Measurements from ENCODE around the gene KCNA2. TPM values are rescaled to one million over a fixed set of nuclear protein-coding genes. Genes with fewer than 3 reads are reported as not detected.

The KCNA2 gene
- total and polyA plus RNA-seq, 10 donors = 0.09 to 2.6 (median 1.2) TPM

DNA sequence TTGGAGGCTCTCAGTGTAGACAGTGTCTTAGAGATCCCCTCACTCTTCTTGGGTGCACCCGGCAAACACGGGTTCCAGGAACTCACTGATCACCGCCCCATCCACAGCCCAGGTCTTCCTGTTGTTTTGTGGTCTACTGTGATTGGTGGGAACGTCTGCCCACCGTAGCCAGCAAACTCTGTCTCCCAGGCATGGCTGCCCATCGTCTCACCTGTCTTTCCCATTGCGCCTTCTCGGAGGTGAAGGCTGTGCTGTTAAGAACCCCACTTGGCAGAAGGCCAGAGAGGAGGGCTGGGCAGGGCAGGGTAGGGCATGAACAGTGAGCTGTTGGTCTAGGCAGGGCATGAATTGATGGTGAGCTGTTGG is 14.1 kb upstream of the KCNA2 start:
- H3K4me3 ChIP-seq = peak overlapping the region in 1 of 8 donors; percentile 75
- H3K27me3 ChIP-seq (replicated peaks in 1 of 7) = peaks cover 0 to 26% (median 4%) of the 10 kb centered on the region in 7 donors
- H3K4me1 ChIP-seq = peaks cover 7 to 38% (median 20%) of the 10 kb centered on the region in 6 donors
- TF ChIP-seq, protein P1, sequence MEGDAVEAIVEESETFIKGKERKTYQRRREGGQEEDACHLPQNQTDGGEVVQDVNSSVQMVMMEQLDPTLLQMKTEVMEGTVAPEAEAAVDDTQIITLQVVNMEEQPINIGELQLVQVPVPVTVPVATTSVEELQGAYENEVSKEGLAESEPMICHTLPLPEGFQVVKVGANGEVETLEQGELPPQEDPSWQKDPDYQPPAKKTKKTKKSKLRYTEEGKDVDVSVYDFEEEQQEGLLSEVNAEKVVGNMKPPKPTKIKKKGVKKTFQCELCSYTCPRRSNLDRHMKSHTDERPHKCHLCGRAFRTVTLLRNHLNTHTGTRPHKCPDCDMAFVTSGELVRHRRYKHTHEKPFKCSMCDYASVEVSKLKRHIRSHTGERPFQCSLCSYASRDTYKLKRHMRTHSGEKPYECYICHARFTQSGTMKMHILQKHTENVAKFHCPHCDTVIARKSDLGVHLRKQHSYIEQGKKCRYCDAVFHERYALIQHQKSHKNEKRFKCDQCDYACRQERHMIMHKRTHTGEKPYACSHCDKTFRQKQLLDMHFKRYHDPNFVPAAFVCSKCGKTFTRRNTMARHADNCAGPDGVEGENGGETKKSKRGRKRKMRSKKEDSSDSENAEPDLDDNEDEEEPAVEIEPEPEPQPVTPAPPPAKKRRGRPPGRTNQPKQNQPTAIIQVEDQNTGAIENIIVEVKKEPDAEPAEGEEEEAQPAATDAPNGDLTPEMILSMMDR (IDR thresholded peaks at IDR 0.05 in 8 of 11, conservative IDR thresholded peaks at IDR 0.05 in 3 of 11) = no peak
- no peak for TF ChIP-seq POLR2A (IDR thresholded peaks at IDR 0.05)
- no peak for TF ChIP-seq POLR2AphosphoS5 (IDR thresholded peaks at IDR 0.05)
- intact Hi-C loops (cut with DNase I; ENCODE audit: low total_unique reads) = loop anchor here (10.0 kb wide), 1 partner anchor 55 kb away; the partner anchor contains the start of gene KCNA3
- peak; percentile 78 for DNase-seq
- WGBS, 5 donors = 42 to 57% (median 45%) methylated on average over 8 of the region's 8 CpGs
- no peaks in the 10 kb centered on the region for H3K36me3 ChIP-seq
- peak overlapping the region in 7 of 8 donors; percentile 71 to 91 (median 83) for H3K27ac ChIP-seq
- no peaks in the 10 kb centered on the region for H3K9me3 ChIP-seq

DNA sequence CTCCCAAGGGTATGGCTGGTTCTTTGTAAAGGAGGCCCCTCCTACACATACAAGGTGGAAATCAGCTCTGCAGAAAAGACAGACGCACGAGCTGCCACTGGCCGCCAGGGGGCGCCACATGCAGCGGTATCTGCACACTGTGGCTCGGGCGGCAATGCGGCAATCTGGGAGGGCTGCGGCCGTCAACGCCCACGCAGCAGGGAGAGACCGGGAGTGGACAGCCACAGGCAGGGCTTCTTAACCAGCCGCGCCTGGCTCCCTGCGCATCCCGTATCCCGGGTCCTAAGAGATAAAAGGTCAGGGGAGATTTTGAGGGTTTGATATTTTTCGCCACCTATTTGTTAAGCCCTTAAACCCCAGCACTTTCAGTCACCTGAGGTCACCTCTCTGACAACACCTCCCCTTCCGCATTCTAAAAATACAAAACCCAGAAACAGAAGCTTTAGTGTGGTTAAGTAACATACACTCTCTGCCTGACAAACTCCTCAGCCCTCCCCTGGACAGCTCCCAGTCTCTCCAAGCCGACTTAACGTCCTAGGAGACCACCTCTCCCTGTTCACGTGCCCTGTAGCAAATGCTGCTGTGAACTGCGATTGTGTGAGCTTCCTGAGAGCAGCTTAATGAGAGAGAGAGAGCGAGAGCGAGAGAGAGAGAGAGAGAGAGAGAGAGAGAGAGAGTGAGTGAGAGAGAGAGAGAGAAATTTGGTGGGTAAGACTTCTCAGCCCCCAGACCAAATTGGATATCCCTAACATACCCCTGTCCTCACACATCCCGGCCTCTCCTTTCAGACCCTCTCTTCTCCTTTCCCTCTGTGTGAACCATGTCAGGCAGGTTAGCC is 13.5 kb upstream of the KCNA2 start:
- peak; percentile 98 for DNase-seq
- intact Hi-C loops (cut with DNase I; ENCODE audit: low total_unique reads) = loop anchor here (10.0 kb wide), 3 partner anchors 55 to 95 kb away; partner anchors contain the start of gene KCNA3
- peaks cover 0 to 26% (median 4%) of the 10 kb centered on the region in 7 donors for H3K27me3 ChIP-seq (replicated peaks in 1 of 7)
- peak overlapping the region in 7 of 8 donors; percentile 29 to 75 (median 40) for H3K4me3 ChIP-seq
- H3K36me3 ChIP-seq = no peaks in the 10 kb centered on the region
- no peaks in the 10 kb centered on the region for H3K9me3 ChIP-seq
- 4 to 8% (median 4%) methylated on average over 18 to 27 of the region's 27 CpGs for WGBS, 5 donors
- H3K27ac ChIP-seq = peak overlapping the region; percentile 71 to 91 (median 82)
- H3K4me1 ChIP-seq = peaks cover 7 to 38% (median 20%) of the 10 kb centered on the region in 6 donors
- TF ChIP-seq, protein P1 (IDR thresholded peaks at IDR 0.05 in 8 of 11, conservative IDR thresholded peaks at IDR 0.05 in 3 of 11) = peak; percentile 88 to 97 (median 96)
- TF ChIP-seq POLR2A (IDR thresholded peaks at IDR 0.05) (peak in 1 of 3 donors; percentile 1), POLR2AphosphoS5 (IDR thresholded peaks at IDR 0.05) (peak; percentile 58 to 82 (median 72))

DNA sequence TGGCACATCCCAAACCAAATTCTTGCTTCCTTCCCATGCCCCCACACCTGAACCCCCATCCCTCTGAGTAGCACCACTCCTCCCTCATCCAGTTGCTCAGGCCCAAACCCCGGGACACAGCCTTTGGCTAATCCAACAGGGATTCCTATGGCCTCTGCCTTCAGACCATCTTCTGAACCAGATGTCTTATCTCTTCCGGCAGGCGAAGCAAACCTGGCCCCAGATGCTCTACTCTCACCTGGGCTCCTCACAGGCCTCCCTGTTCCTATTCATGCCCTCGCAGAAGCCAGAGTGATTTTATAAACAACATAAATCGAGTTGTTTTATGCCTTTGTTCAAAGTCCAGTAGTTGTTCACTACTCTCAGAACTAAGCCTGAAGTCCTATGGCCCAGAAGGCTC is 12.5 kb upstream of the KCNA2 start:
- Histone ChIP-seq H3K4me1 (peaks cover 7 to 38% (median 20%) of the 10 kb centered on the region in 6 donors), H3K27me3 (replicated peaks in 1 of 7) (peaks cover 0 to 26% (median 4%) of the 10 kb centered on the region in 7 donors), H3K36me3 (no peaks in the 10 kb centered on the region), H3K4me3 (no peak overlapping the region), H3K9me3 (no peaks in the 10 kb centered on the region), H3K27ac (peak overlapping the region in 1 of 8 donors; percentile 91)
- intact Hi-C loops (cut with DNase I; ENCODE audit: low total_unique reads) = loop anchor here (10.0 kb wide), 2 partner anchors 64 to 94 kb away; no protein-coding TSS in a partner anchor
- TF ChIP-seq, protein P1 (IDR thresholded peaks at IDR 0.05 in 8 of 11, conservative IDR thresholded peaks at IDR 0.05 in 3 of 11) = no peak
- no peak for TF ChIP-seq POLR2AphosphoS5 (IDR thresholded peaks at IDR 0.05)
- TF ChIP-seq POLR2A (IDR thresholded peaks at IDR 0.05) = no peak
- WGBS, 5 donors = 69 to 87% (median 80%) methylated on average over 5 of the region's 5 CpGs
- no peak for DNase-seq

DNA sequence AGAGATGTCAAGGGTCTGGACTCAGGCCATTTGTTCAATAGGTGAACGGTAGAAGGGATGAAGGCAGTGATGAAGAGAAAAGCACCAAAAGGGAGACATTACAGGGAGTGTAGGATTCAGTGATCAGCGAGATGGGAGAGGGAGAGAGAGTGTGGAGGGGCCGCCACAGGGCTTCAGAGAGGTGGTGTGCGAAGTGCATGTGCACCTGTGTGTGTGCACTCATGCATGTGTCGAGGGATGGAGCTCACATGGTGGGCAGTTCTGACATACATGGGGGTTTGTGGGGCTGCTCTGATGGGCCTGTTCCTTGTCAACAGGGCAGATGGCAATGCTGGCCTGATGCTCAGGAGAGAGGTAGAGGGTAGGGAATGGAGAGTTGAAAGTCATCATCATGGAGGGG is 11.4 kb upstream of the KCNA2 start:
- H3K9me3 ChIP-seq = no peaks in the 10 kb centered on the region
- no peak overlapping the region for H3K27ac ChIP-seq
- TF ChIP-seq POLR2AphosphoS5 (IDR thresholded peaks at IDR 0.05) = no peak
- TF ChIP-seq, protein P1 (IDR thresholded peaks at IDR 0.05 in 8 of 11, conservative IDR thresholded peaks at IDR 0.05 in 3 of 11) = no peak
- TF ChIP-seq POLR2A (IDR thresholded peaks at IDR 0.05) = no peak
- intact Hi-C loops (cut with DNase I; ENCODE audit: low total_unique reads) = loop anchor here (10.0 kb wide), 2 partner anchors 63 to 93 kb away; no protein-coding TSS in a partner anchor
- no peak for DNase-seq
- peaks cover 7 to 38% (median 20%) of the 10 kb centered on the region in 6 donors for H3K4me1 ChIP-seq
- 77 to 90% (median 79%) methylated on average over 5 of the region's 5 CpGs for WGBS, 5 donors
- no peaks in the 10 kb centered on the region for H3K36me3 ChIP-seq
- H3K27me3 ChIP-seq (replicated peaks in 1 of 7) = peaks cover 0 to 32% (median 4%) of the 10 kb centered on the region in 7 donors
- no peak overlapping the region for H3K4me3 ChIP-seq
